GM12878 (cell line): ENCODE measurements around the gene PMM1. TPM values are rescaled to one million over a fixed set of nuclear protein-coding genes. Genes with fewer than 3 reads are reported as not detected.

Experiments used
- ATAC-seq: fragments of 200-7000 bp; cut with Tn5 transposase; 3 replicates; pipeline ENCODE4 v1.9.1; 2020; ENCODE audit warnings: mild to moderate bottlenecking, moderate library complexity
- BruUV-seq: library from RNA; stranded (reverse); fragments of 400-500 nt; replicated peaks from 2 replicates; lab custom pipeline; 2021; lab: Mats Ljungman, UMichigan
- CTCF ChIA-PET: fragments of 300-600 bp; sonication (Branson Sonifier 250); formaldehyde crosslinking; extraction: SDS; loops from one replicate; lab custom pipeline; 2021; ENCODE audit warnings: inconsistent platforms; lab: Yijun Ruan, JAX
- POLR2A ChIA-PET: fragments of 350-600 bp; formaldehyde crosslinking; extraction: SDS; loops from one replicate; lab custom pipeline; 2021; ENCODE audit warnings: inconsistent platforms; lab: Charles Lee
- RAD21 ChIA-PET: fragments of 300-600 bp; sonication (Branson Sonifier 250); formaldehyde crosslinking; loops from one replicate; lab custom pipeline; 2023; ENCODE audit warnings: antibody characterized with exemption; ENCODE audit not compliant: unreplicated experiment; lab: Charles Lee
- SMC1A ChIA-PET: fragments of 300-600 bp; sonication (Branson Sonifier 250); formaldehyde crosslinking; loops from one replicate; lab custom pipeline; 2023; ENCODE audit not compliant: unreplicated experiment, uncharacterized antibody; lab: Charles Lee
- DNase-seq: peaks from one replicate; pipeline ENCODE4 v3.0.0-alpha.2; 2011; ENCODE audit warnings: low read depth, low spot score
- FAIRE-seq: peaks from 3 replicates; lab custom pipeline; 2011; peaks lifted over from hg19 to GRCh38; lab: Jason Lieb, UNC
- H2AFZ ChIP-seq: 2 replicates; pipeline ENCODE4 v1.6.0; 2011; ENCODE audit warnings: low read depth, low read length, control low read depth; ENCODE audit not compliant: control insufficient read depth
- H3K27ac ChIP-seq: 2 replicates; pipeline ENCODE4 v1.5.1; 2011; ENCODE audit warnings: control low read depth; ENCODE audit not compliant: control insufficient read depth, insufficient read depth
- H3K27me3 ChIP-seq, 2 experiments: replicated peaks in 1 of 2; 2 replicates each; pipeline versions ENCODE4 v1.6.0 to v1.6.1; 2011; ENCODE audit warnings: low read length in 1 of 2; ENCODE audit not compliant: control insufficient read depth in 2 of 2, insufficient read depth in 2 of 2
- H3K36me3 ChIP-seq, 2 experiments: 2 replicates each; pipeline ENCODE4 v1.5.1; 2011; ENCODE audit warnings: low read length in 1 of 2; ENCODE audit not compliant: control insufficient read depth in 2 of 2, insufficient read depth in 2 of 2
- H3K4me1 ChIP-seq: 2 replicates; pipeline ENCODE4 v1.6.1; 2011; ENCODE audit warnings: mild to moderate bottlenecking, low read length, moderate library complexity, mixed read lengths; ENCODE audit not compliant: control insufficient read depth, insufficient read depth
- H3K4me2 ChIP-seq: 2 replicates; pipeline ENCODE4 v1.6.0; 2011; ENCODE audit warnings: control low read depth; ENCODE audit not compliant: control insufficient read depth, insufficient read depth
- H3K4me3 ChIP-seq: fragments of 200-600 bp; sonication (generic); 2 replicates; pipeline ENCODE4 v1.5.1; 2016
- H3K79me2 ChIP-seq: 2 replicates; pipeline ENCODE4 v1.6.0; 2011; ENCODE audit warnings: low read length; ENCODE audit not compliant: control insufficient read depth, insufficient read depth
- H3K9ac ChIP-seq: 2 replicates; pipeline ENCODE4 v1.8.0; 2011; ENCODE audit warnings: low read length, control low read depth, mixed read lengths; ENCODE audit not compliant: control insufficient read depth, insufficient read depth
- H3K9me3 ChIP-seq: replicated peaks from 3 replicates; pipeline ENCODE4 v1.5.1; 2011; ENCODE audit warnings: mild to moderate bottlenecking, low read length; ENCODE audit not compliant: control insufficient read depth, insufficient read depth
- H4K20me1 ChIP-seq: 2 replicates; pipeline ENCODE4 v1.6.0; 2011; ENCODE audit not compliant: control insufficient read depth, insufficient read depth
- BMI1 ChIP-seq: fragments of 450-650 bp; IDR thresholded peaks from 2 replicates; pipeline ENCODE4 v1.6.1; 2016; ENCODE audit warnings: mild to moderate bottlenecking, moderate library complexity, borderline replicate concordance
- CEBPB ChIP-seq, 2 experiments: fragments of 150-350 bp in 1 of 2; IDR thresholded peaks; 2 replicates each; pipeline ENCODE4 v1.6.1; 2012 to 2014; ENCODE audit warnings: low read depth in 2 of 2, low read length in 2 of 2, borderline replicate concordance in 1 of 2, inconsistent platforms in 1 of 2
- CREB1 ChIP-seq: IDR thresholded peaks from 2 replicates; pipeline ENCODE4 v1.6.1; 2012; ENCODE audit warnings: low read depth, mild to moderate bottlenecking, inconsistent platforms
- ESRRA ChIP-seq: IDR thresholded peaks from 2 replicates; pipeline ENCODE4 v1.6.1; 2012; ENCODE audit warnings: mild to moderate bottlenecking, low read length, improper control_type of control experiment
- FOS ChIP-seq: IDR thresholded peaks from 3 replicates; pipeline ENCODE4 v1.6.1; 2011; ENCODE audit warnings: borderline replicate concordance; ENCODE audit not compliant: insufficient read length; ENCODE audit errors: extremely low read depth
- HDAC6 ChIP-seq: fragments of 200-600 bp; sonication (generic); IDR thresholded peaks from one replicate; pipeline ENCODE4 v1.8.0; 2017; ENCODE audit warnings: antibody characterized with exemption; ENCODE audit not compliant: unreplicated experiment
- JUNB ChIP-seq: IDR thresholded peaks from 2 replicates; pipeline ENCODE4 v1.6.1; 2016; ENCODE audit warnings: antibody characterized with exemption, mild to moderate bottlenecking
- MTA2 ChIP-seq: fragments of 450-650 bp; IDR thresholded peaks from 2 replicates; pipeline ENCODE4 v1.6.1; 2016; ENCODE audit warnings: low read depth, mild to moderate bottlenecking, moderate library complexity
- MYB ChIP-seq: fragments of 150-350 bp; IDR thresholded peaks from 2 replicates; pipeline ENCODE4 v1.6.1; 2014; ENCODE audit warnings: mild to moderate bottlenecking, low read depth, low read length, borderline replicate concordance
- NBN ChIP-seq: fragments of 450-650 bp; IDR thresholded peaks from 2 replicates; pipeline ENCODE4 v1.6.1; 2016
- SMAD1 ChIP-seq: fragments of 450-650 bp; IDR thresholded peaks from 2 replicates; pipeline ENCODE4 v1.6.1; 2018; ENCODE audit warnings: mild to moderate bottlenecking, low read depth; ENCODE audit not compliant: partially characterized antibody
- WGBS: methylation state at CpG from one replicate; pipeline ENCODE4 v1.1.6; 2016; ENCODE audit warnings: low lambda C conversion rate; ENCODE audit not compliant: insufficient replicate concordance, insufficient coverage; ENCODE audit errors: missing lambda C conversion rate; 5-methylcytosine and 5-hydroxymethylcytosine counted together
- in situ Hi-C: fragments of 300-500 bp; cut with MboI; formaldehyde crosslinking; loops from 9 replicates; pipeline ENCODE4 v1.14.3; 2018; ENCODE audit warnings: mixed read lengths
- intact Hi-C: fragments of 100-400 bp; cut with micrococcal nuclease; formaldehyde crosslinking; loops from one replicate; pipeline ENCODE4 v1.14.2; 2022; ENCODE audit not compliant: unreplicated experiment
- polyA plus RNA-seq, 11 experiments: library from polyadenylated mRNA; depleted of rRNA in 4 of 11; unstranded in 6 of 11; stranded (reverse) in 5 of 11; fragments of >200 nt; fragmentation: Nextera tagmentation in 4 of 11; fragmentation: Illumina TruSeq in 1 of 11; extraction: Ambion mirVana in 4 of 11; extraction: Trizol in 1 of 11; gene quantifications; 1 replicate in 1 of 11; 2 replicates in 10 of 11; pipeline versions ENCODE4 v1.2.1 to v1.2.3, GENCODE V29; 2011 to 2016; ENCODE audit warnings: inconsistent platforms in 2 of 11, missing spikeins in 2 of 11, low read depth in 1 of 11
- total RNA-seq, 4 experiments: library from RNA; depleted of rRNA in 3 of 4; stranded (reverse); fragments of >200 nt in 3 of 4; fragmentation: Illumina TruSeq in 1 of 4; extraction: Trizol in 1 of 4; gene quantifications; 2 replicates each; pipeline versions ENCODE4 v1.2.1 to v1.2.3, GENCODE V29; 2013 to 2021
- TF ChIP-seq, protein P1 (sequence below): fragments of 450-650 bp; formaldehyde crosslinking; IDR thresholded peaks from 2 replicates; pipeline ENCODE4 v1.4.0; 2022; ENCODE audit warnings: mild to moderate bottlenecking, moderate library complexity
- TF ChIP-seq, protein P2 (sequence below): fragments of 450-650 bp; IDR thresholded peaks from 2 replicates; pipeline ENCODE4 v1.6.1; 2017; ENCODE audit warnings: antibody characterized with exemption, mild to moderate bottlenecking, moderate library complexity
- TF ChIP-seq, protein P3 (sequence below): fragments of 450-650 bp; formaldehyde crosslinking; IDR thresholded peaks from 2 replicates; pipeline ENCODE4 v1.4.0; 2020; ENCODE audit warnings: mild to moderate bottlenecking, moderate library complexity

Gene PMM1
- total and polyA plus RNA-seq, 10 of the 15 experiments (the other 5 are each of a cell fraction or from before 2014, with no cell fraction given) = 8.2 to 32.2 (median 16.9) TPM

- FAIRE-seq (no peak), ATAC-seq (no peak), DNase-seq (no peak)
- no TSS peak for BruUV-seq
- no peak for TF ChIP-seq BMI1
- TF ChIP-seq CREB1 = no peak
- TF ChIP-seq HDAC6 = no peak
- TF ChIP-seq JUNB = no peak
- TF ChIP-seq SMAD1 = no peak
- TF ChIP-seq, protein P1, sequence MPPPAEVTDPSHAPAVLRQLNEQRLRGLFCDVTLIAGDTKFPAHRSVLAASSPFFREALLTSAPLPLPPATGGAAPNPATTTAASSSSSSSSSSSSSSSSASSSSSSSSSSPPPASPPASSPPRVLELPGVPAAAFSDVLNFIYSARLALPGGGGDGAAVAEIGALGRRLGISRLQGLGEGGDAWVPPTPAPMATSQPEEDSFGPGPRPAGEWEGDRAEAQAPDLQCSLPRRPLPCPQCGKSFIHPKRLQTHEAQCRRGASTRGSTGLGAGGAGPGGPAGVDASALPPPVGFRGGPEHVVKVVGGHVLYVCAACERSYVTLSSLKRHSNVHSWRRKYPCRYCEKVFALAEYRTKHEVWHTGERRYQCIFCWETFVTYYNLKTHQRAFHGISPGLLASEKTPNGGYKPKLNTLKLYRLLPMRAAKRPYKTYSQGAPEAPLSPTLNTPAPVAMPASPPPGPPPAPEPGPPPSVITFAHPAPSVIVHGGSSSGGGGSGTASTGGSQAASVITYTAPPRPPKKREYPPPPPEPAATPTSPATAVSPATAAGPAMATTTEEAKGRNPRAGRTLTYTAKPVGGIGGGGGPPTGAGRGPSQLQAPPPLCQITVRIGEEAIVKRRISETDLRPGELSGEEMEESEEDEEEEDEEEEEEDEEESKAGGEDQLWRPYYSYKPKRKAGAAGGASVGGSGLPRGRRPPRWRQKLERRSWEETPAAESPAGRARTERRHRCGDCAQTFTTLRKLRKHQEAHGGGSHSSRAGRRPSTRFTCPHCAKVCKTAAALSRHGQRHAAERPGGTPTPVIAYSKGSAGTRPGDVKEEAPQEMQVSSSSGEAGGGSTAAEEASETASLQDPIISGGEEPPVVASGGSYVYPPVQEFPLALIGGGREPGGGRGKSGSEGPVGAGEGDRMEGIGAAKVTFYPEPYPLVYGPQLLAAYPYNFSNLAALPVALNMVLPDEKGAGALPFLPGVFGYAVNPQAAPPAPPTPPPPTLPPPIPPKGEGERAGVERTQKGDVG (CRISPR knock-in tag) = no peak
- TF ChIP-seq MTA2 = no peak
- TF ChIP-seq ESRRA = no peak
- TF ChIP-seq NBN = no peak
- TF ChIP-seq, protein P2, sequence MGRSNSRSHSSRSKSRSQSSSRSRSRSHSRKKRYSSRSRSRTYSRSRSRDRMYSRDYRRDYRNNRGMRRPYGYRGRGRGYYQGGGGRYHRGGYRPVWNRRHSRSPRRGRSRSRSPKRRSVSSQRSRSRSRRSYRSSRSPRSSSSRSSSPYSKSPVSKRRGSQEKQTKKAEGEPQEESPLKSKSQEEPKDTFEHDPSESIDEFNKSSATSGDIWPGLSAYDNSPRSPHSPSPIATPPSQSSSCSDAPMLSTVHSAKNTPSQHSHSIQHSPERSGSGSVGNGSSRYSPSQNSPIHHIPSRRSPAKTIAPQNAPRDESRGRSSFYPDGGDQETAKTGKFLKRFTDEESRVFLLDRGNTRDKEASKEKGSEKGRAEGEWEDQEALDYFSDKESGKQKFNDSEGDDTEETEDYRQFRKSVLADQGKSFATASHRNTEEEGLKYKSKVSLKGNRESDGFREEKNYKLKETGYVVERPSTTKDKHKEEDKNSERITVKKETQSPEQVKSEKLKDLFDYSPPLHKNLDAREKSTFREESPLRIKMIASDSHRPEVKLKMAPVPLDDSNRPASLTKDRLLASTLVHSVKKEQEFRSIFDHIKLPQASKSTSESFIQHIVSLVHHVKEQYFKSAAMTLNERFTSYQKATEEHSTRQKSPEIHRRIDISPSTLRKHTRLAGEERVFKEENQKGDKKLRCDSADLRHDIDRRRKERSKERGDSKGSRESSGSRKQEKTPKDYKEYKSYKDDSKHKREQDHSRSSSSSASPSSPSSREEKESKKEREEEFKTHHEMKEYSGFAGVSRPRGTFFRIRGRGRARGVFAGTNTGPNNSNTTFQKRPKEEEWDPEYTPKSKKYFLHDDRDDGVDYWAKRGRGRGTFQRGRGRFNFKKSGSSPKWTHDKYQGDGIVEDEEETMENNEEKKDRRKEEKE = no peak
- TF ChIP-seq, protein P3, sequence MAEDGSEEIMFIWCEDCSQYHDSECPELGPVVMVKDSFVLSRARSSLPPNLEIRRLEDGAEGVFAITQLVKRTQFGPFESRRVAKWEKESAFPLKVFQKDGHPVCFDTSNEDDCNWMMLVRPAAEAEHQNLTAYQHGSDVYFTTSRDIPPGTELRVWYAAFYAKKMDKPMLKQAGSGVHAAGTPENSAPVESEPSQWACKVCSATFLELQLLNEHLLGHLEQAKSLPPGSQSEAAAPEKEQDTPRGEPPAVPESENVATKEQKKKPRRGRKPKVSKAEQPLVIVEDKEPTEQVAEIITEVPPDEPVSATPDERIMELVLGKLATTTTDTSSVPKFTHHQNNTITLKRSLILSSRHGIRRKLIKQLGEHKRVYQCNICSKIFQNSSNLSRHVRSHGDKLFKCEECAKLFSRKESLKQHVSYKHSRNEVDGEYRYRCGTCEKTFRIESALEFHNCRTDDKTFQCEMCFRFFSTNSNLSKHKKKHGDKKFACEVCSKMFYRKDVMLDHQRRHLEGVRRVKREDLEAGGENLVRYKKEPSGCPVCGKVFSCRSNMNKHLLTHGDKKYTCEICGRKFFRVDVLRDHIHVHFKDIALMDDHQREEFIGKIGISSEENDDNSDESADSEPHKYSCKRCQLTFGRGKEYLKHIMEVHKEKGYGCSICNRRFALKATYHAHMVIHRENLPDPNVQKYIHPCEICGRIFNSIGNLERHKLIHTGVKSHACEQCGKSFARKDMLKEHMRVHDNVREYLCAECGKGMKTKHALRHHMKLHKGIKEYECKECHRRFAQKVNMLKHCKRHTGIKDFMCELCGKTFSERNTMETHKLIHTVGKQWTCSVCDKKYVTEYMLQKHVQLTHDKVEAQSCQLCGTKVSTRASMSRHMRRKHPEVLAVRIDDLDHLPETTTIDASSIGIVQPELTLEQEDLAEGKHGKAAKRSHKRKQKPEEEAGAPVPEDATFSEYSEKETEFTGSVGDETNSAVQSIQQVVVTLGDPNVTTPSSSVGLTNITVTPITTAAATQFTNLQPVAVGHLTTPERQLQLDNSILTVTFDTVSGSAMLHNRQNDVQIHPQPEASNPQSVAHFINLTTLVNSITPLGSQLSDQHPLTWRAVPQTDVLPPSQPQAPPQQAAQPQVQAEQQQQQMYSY (CRISPR knock-in tag) = no peak
- TF ChIP-seq MYB = no peak
- no peak for TF ChIP-seq FOS
- no peak for TF ChIP-seq CEBPB (IDR thresholded peaks at IDR 0.05; ENCODE audit: borderline replicate concordance in 1 of 2, low read depth in 2 of 2, low read length in 2 of 2)
- Histone ChIP-seq H3K9me3 (no peaks in the 10 kb centered on the region), H3K36me3 (peaks cover 0 to 4% of the 10 kb centered on the region in 2 experiments; a peak in 2 of 4 replicates), H3K4me3 (no peak overlapping the region), H3K27me3 (no peaks in the 10 kb centered on the region), H3K79me2 (no peaks in the 10 kb centered on the region), H3K9ac (no peak overlapping the region), H4K20me1 (no peaks in the 10 kb centered on the region), H3K4me2 (no peak overlapping the region), H3K27ac (no peak overlapping the region), H3K4me1 (no peaks in the 10 kb centered on the region), H2AFZ (no peak overlapping the region)
- ChIA-PET POLR2A (no interaction called here), SMC1A (interaction anchor here (1.1 kb wide), 1 partner anchor 45 kb away, joined by 3 read pairs; no protein-coding TSS in a partner anchor), RAD21 (interaction anchor here (2.1 kb wide), 1 partner anchor 16 kb away, joined by 6 read pairs; the partner anchor contains the start of gene PMM1), CTCF (interaction anchor here (1.1 to 1.8 kb wide), 2 partner anchors 24 to 172 kb away, joined by 3 to 7 read pairs; no protein-coding TSS in a partner anchor)
- WGBS = 88% methylated on average over 11 of the region's 11 CpGs
- intact Hi-C loops (no loop called here), in situ Hi-C loops (no loop called here)
Observed at GRCh38 chr22:41573677-41574076, 16.0 kb downstream of the PMM1 start.
